Activated CD4-positive, CD25-positive, alpha-beta regulatory T cell (primary cell): Measurements from ENCODE around the gene RAP2C.
"Not testable (repeated sequence)": the region's sequence is repeated elsewhere in the genome, so short reads cannot be mapped to it uniquely, and the experiment has no call there.

Experiments used
- DNase-seq, 4 experiments: peaks; one replicate each; lab custom pipeline; 2025; lab: John Stamatoyannopoulos, UW

The RAP2C gene

DNA sequence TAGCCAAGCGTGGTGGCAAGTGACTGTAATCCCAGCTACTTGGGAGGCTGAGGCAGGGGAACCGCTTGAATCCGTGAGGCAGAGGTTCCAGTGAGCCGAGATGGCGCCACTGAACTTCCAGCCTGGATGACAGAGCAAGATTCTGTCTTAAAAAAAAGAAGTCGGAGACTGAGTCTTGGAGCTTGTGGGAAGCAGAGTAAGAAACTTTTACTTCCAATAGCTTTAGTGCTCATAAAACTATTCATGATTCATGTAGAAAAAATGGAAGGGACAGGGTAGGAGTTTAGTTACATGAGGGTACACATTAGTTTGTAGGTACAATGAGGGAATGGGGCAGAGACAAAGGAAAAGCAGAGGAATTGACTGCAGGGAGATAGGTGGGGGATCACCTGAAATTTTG is 19.3 kb downstream of the RAP2C start:
- DNase-seq = no peak

DNA sequence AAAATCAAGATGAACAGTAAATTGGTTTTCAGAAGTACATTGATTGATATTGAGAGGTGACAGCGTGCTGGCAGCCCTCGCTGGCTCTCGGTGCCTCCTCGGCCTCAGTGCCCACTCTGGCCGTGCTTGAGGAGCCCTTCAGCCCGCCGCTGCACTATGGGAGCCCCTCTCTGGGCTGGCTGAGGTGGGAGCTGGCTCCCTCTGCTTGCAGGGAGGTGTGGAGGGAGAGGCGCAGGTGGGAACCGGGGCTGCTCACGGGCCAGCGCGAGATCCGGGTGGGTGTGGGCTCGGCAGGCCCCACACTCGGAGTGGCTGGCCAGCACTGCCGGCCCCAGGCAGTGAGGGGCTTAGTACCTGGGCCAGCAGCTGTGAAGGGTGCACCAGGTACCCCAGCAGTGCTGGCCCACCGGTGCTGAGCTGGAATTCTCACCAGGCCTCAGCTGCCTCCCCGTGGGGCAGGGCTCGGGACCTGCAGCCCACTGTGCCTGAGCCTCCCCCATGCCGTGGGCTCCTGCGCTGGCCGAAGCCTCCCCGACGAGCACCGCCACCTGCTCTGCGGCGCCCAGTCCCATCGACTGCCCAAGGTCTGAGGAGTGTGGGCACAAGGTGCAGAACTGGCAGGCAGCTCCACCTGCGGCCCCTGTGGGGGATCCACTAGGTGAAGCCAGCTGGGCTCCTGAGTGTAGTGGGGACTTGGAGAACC is 25.2 kb downstream of the RAP2C start:
- no peak for DNase-seq

GRCh38 chrX:132191938-132192337 is 27.3 kb downstream of the RAP2C start:
- no peak for DNase-seq

GRCh38 chrX:132188175-132188574 is 31.1 kb downstream of the RAP2C start:
- no peak for DNase-seq

GRCh38 chrX:132187451-132187850 is 31.8 kb downstream of the RAP2C start:
- DNase-seq = no peak

DNA sequence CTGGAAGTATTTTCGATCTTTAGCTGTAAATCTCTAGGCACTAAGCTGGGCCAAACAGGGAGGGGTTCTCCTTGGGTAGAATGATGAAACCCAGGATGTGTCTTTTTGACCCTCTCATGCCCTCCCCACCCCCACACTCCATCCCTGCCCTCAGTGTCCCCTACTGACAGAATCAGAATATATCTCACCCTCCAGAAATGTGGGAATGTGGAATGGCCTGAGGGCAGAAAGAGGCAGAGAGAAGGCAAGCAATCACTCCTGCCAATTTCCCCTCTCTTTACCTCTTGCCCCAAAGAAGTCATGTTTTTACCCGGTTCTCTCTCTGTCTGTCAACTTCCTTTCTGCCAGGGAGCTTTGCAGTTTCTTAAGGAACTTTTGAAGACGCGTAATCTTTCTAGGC is 34.4 kb downstream of the RAP2C start:
- DNase-seq = no peak

GRCh38 chrX:132181364-132181763 is 37.9 kb downstream of the RAP2C start:
- DNase-seq = no peak

- no peak for DNase-seq
Measured at GRCh38 chrX:132180929-132181328, 38.3 kb downstream of the RAP2C start.

DNA sequence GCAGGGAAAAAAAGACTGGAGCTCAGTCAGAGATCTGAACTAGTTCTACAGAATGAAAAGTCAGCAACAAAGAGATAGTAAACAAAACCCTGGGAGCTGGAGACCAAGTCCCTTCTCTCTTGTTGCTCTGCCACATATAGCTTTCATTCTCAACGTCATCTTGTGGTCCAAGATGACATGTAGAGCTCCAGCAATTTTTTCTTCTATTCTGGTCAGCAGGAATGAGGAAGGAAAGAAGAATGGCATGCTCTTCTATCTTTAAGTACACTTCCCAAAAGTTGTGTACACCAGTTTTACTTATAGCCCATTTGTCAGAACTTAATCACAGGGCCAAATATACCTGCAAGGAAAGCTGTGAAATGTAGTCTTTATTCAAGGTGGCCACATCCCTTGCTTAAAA is 45.6 kb downstream of the RAP2C start:
- DNase-seq = no peak

- no peak for DNase-seq
Measured at GRCh38 chrX:132171881-132172280, 47.4 kb downstream of the RAP2C start.

DNA sequence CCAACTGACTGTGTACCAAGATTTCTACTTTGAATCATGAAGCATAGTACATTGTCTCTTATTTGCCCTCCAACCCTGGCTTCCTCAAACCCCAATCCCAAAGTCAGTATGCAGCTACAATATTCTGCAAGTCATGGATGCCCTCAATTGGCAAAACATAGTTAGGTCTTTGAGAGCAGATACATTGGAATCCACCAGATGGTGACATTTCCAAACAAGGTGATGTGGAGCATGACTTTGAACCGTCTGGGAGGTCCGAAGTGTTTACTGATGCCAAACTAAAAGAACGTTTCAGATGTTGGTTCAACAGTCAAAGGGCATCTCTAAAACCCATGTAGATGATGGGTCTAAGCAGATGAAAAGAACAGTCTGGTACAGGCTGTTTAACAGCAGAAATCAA is 47.8 kb downstream of the RAP2C start:
- DNase-seq = no peak

DNA sequence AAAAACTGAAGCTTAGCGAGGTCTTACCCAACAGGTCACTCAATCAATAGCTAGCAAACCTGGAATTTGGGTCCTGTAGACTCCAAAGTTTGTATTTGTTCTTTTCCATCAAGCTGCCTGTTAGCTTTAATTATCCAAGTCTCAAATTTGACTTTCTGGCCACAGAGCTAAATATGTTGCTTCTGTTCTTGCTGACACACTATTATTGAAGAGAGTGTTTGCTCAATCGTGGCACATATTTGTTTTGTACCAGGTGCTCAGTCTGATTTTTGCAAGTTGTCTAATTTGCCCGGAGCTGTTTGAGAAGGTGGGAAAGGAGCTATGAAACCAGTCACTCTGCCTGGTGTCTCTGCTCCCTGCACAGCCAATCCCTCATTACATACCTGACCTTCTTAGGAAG is 49.7 kb downstream of the RAP2C start:
- DNase-seq = no peak

- DNase-seq = no peak
Measured at GRCh38 chrX:132165651-132166050, 53.6 kb downstream of the RAP2C start.

DNA sequence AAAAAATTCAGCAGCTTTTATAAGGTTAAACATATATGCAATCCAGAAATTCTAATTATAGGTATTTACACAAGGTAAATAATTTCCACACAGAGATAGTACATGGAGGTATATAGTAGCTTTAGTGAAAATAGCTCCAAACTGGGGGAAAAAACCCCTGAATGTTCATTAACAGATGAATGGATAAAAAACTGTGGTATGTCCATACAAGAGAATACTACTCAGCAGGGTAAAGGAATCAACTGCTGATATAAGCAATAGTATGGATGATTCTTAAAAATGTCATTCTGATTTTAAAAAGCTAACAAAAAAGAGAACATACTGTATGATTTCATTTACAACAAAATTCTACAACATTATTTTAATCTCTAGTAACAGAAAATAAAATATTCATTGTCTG is 54.2 kb downstream of the RAP2C start:
- no peak for DNase-seq

DNA sequence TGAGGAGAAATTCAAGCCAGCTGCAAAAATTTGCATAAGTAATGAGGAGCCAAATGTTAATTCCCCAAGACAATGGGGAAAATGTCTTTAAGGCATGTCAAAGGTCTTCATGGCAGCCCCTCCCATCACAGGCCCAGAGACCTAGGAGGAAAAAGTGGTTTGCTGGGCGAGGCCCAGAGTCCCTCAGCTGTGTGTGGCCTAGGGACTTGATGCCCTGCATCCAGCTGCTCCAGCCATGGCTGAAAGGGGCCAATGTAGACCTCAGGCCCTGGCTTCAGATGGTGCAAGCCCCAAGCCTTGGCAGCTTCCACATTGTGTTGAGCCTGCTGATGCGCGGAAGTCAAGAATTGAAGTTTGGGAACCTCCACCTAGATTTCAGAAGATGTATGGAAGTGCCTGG is 56.2 kb downstream of the RAP2C start:
- DNase-seq = not testable (repeated sequence)

DNA sequence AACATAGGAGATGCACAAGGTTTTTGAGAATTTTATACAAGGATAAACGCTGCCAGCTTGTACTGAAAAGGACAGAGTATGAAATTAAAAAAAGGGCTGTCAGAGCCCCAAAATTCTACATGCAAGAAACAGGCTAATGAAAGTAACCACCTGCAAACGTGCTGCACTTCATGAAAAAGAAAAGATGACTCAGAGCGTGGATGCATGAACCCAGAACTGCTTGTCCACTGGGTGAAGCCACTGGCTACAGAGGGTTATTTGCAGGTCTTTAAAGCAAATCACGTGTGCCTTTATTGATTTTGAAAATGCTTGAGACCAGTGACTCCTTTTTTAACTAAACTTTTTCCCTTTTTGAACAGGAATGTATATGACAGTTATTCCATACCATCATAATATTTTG is 66.1 kb downstream of the RAP2C start:
- no peak for DNase-seq
